HepG2 (cell line): ENCODE measurements around the gene ATOSB. TPM values are rescaled to one million over a fixed set of nuclear protein-coding genes. Genes with fewer than 3 reads are reported as not detected.

ENCODE experiments used
- AKAP8 ChIP-seq: sonication (generic); formaldehyde crosslinking; IDR thresholded peaks from 2 replicates; pipeline ENCODE4 v1.5.1; 2020; ENCODE audit warnings: mild to moderate bottlenecking, missing genetic modification reagents
- BRD4 ChIP-seq: sonication (generic); formaldehyde crosslinking; IDR thresholded peaks from 2 replicates; pipeline ENCODE4 v1.4.0; 2020; ENCODE audit warnings: missing genetic modification reagents
- CREB3 ChIP-seq: sonication (generic); formaldehyde crosslinking; IDR thresholded peaks from 2 replicates; pipeline ENCODE4 v1.5.0; 2020; ENCODE audit warnings: missing genetic modification reagents
- GATA4 ChIP-seq: sonication (generic); IDR thresholded peaks from 2 replicates; pipeline ENCODE4 v1.6.1; 2016; ENCODE audit warnings: antibody characterized with exemption, low read depth, borderline replicate concordance
- LRRFIP1 ChIP-seq: sonication (generic); formaldehyde crosslinking; conservative IDR thresholded peaks from 2 replicates; pipeline ENCODE4 v1.4.0; 2020; ENCODE audit warnings: missing genetic modification reagents
- MYC ChIP-seq: sonication (generic); formaldehyde crosslinking; IDR thresholded peaks from 2 replicates; pipeline ENCODE4 v1.9.0; 2021; ENCODE audit warnings: missing genetic modification reagents, borderline replicate concordance
- RARG ChIP-seq: sonication (generic); formaldehyde crosslinking; IDR thresholded peaks from 2 replicates; pipeline ENCODE4 v1.4.0; 2020; ENCODE audit warnings: low read depth, mild to moderate bottlenecking, missing genetic modification reagents
- SKI ChIP-seq: fragments of 450-650 bp; IDR thresholded peaks from one replicate; pipeline ENCODE4 v1.6.1; 2018; ENCODE audit warnings: mild to moderate bottlenecking; ENCODE audit not compliant: partially characterized antibody
- SYNCRIP ChIP-seq: fragments of 200-400 bp; formaldehyde crosslinking; IDR thresholded peaks from 2 replicates; pipeline ENCODE4 v1.6.1; 2018; ENCODE audit warnings: mild to moderate bottlenecking, low read depth, low read length; ENCODE audit not compliant: insufficient read depth
- TEAD3 ChIP-seq: optimal IDR thresholded peaks from 2 replicates; pipeline ENCODE3; 2016; ENCODE audit warnings: borderline replicate concordance
- USF2 ChIP-seq, 2 experiments: sonication (generic) in 1 of 2; formaldehyde crosslinking in 1 of 2; IDR thresholded peaks; 2 replicates each; pipeline versions ENCODE4 v1.5.1 to v1.6.1; 2011 to 2020; ENCODE audit warnings: borderline replicate concordance in 1 of 2, low read depth in 1 of 2, low read length in 1 of 2, mild to moderate bottlenecking in 1 of 2, missing genetic modification reagents in 1 of 2, moderate library complexity in 1 of 2
- ZBTB14 ChIP-seq: sonication (generic); formaldehyde crosslinking; IDR thresholded peaks from 2 replicates; pipeline ENCODE4 v1.4.0; 2020; ENCODE audit warnings: missing genetic modification reagents
- ZFX ChIP-seq: sonication (generic); formaldehyde crosslinking; IDR thresholded peaks from 2 replicates; pipeline ENCODE4 v1.4.0; 2020; ENCODE audit warnings: mild to moderate bottlenecking, low read depth, missing genetic modification reagents, moderate library complexity
- ZNF207 ChIP-seq: fragments of 450-650 bp; IDR thresholded peaks from 2 replicates; pipeline ENCODE4 v1.6.1; 2016; ENCODE audit warnings: antibody characterized with exemption, borderline replicate concordance
- ZNF225 ChIP-seq: sonication (generic); formaldehyde crosslinking; IDR thresholded peaks from 2 replicates; pipeline ENCODE4 v1.4.0; 2020; ENCODE audit warnings: mild to moderate bottlenecking, missing genetic modification reagents
- ZNF274 ChIP-seq: sonication (generic); formaldehyde crosslinking; IDR thresholded peaks from 2 replicates; pipeline ENCODE4 v1.5.1; 2020; ENCODE audit warnings: mild to moderate bottlenecking, missing genetic modification reagents
- ZNF549 ChIP-seq: sonication (generic); formaldehyde crosslinking; IDR thresholded peaks from 2 replicates; pipeline ENCODE4 v1.5.0; 2020; ENCODE audit warnings: missing genetic modification reagents
- polyA plus RNA-seq, 8 experiments: library from polyadenylated mRNA; depleted of rRNA in 3 of 8; stranded (reverse) in 7 of 8; unstranded in 1 of 8; fragments of >200 nt; fragmentation: Illumina TruSeq in 4 of 8; extraction: Trizol in 4 of 8; gene quantifications; 2 replicates each; pipeline versions ENCODE4 v1.2.1 to v1.2.3, GENCODE V29; 2011 to 2016; ENCODE audit warnings: low read depth in 4 of 8, missing spikeins in 1 of 8, mixed read lengths in 1 of 8; ENCODE audit not compliant: insufficient read depth in 1 of 8
- total RNA-seq, 5 experiments: library from RNA; depleted of rRNA; stranded (reverse); fragments of >200 nt; fragmentation: Illumina TruSeq; extraction: Trizol; gene quantifications; 2 replicates each; pipeline ENCODE4 v1.2.3, GENCODE V29; 2016; ENCODE audit warnings: low read depth in 1 of 5
- TF ChIP-seq, protein P1 (sequence below): sonication (generic); formaldehyde crosslinking; IDR thresholded peaks from 2 replicates; pipeline ENCODE4 v1.5.1; 2020; ENCODE audit warnings: missing genetic modification reagents, mild to moderate bottlenecking, borderline replicate concordance

ATOSB gene
- total and polyA plus RNA-seq, 2 of the 13 experiments (the other 11 are each of a cell fraction or from before 2014, with no cell fraction given): 1.9 to 6.4 TPM

GRCh38 chr9:35102769-35103659, 12.6 kb downstream of the ATOSB start, which contains the start of gene STOML2 (continued):
- TF ChIP-seq CREB3 (CRISPR knock-in tag) (no peak), ZNF549 (CRISPR knock-in tag) (no peak), ZNF225 (CRISPR knock-in tag) (no peak), AKAP8 (CRISPR knock-in tag) (peak; percentile 77), ZNF207 (no peak), GATA4 (0 out of 2 replicates have a peak, but pooled peaks have one; percentile 48), ZNF274 (CRISPR knock-in tag) (no peak; the same call in 1 of the 2 replicates), LRRFIP1 (no peak), SYNCRIP (no peak), TEAD3 (peak; percentile 72), ZFX (CRISPR knock-in tag) (peak; percentile 85), RARG (no peak), MYC (peak; percentile 90), ZBTB14 (CRISPR knock-in tag) (0 out of 2 replicates have a peak, but pooled peaks have one; percentile 41), SKI (no peak), USF2 (IDR thresholded peaks at IDR 0.05; ENCODE audit: low read depth, low read length) (no peak), USF2 (CRISPR knock-in tag; IDR thresholded peaks at IDR 0.05; ENCODE audit: borderline replicate concordance) (peak; percentile 42; the same call in 1 of the 2 replicates), BRD4 (CRISPR knock-in tag) (peak; percentile 88)
- TF ChIP-seq, protein P1, sequence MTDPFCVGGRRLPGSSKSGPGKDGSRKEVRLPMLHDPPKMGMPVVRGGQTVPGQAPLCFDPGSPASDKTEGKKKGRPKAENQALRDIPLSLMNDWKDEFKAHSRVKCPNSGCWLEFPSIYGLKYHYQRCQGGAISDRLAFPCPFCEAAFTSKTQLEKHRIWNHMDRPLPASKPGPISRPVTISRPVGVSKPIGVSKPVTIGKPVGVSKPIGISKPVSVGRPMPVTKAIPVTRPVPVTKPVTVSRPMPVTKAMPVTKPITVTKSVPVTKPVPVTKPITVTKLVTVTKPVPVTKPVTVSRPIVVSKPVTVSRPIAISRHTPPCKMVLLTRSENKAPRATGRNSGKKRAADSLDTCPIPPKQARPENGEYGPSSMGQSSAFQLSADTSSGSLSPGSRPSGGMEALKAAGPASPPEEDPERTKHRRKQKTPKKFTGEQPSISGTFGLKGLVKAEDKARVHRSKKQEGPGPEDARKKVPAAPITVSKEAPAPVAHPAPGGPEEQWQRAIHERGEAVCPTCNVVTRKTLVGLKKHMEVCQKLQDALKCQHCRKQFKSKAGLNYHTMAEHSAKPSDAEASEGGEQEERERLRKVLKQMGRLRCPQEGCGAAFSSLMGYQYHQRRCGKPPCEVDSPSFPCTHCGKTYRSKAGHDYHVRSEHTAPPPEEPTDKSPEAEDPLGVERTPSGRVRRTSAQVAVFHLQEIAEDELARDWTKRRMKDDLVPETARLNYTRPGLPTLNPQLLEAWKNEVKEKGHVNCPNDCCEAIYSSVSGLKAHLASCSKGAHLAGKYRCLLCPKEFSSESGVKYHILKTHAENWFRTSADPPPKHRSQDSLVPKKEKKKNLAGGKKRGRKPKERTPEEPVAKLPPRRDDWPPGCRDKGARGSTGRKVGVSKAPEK (CRISPR knock-in tag): no peak
